Effector memory CD8-positive, alpha-beta T cell (primary cell): ENCODE data around the gene NSUN5.
"Not testable (repeated sequence)": the region's sequence is repeated elsewhere in the genome, so short reads cannot be mapped to it uniquely, and the experiment has no call there.

Experiments
- ATAC-seq: fragments of 150-1000 bp; cut with Tn5 transposase; replicated peaks from 2 replicates; pipeline ENCODE4 v1.10.0; 2021; ENCODE audit warnings: mild to moderate bottlenecking, moderate library complexity
- DNase-seq, 3 experiments: peaks; one replicate each; pipeline ENCODE4 v3.0.0; 2021
- H3K27ac Mint-ChIP-seq, 2 donors: one replicate each; pipeline ENCODE4 v1.8.0; 2022; ENCODE audit warnings: mild to moderate bottlenecking in 2 of 2, mixed read lengths in 2 of 2, moderate library complexity in 2 of 2
- H3K27me3 Mint-ChIP-seq, 2 donors: one replicate each; pipeline ENCODE4 v1.8.0; 2022; ENCODE audit warnings: mixed read lengths in 2 of 2
- H3K36me3 Mint-ChIP-seq: one replicate; pipeline ENCODE4 v1.8.0; 2022; ENCODE audit warnings: mild to moderate bottlenecking, moderate library complexity, mixed read lengths; ENCODE audit not compliant: insufficient read depth
- H3K4me1 Mint-ChIP-seq, 2 donors: one replicate each; pipeline ENCODE4 v1.8.0; 2022; ENCODE audit warnings: low read depth in 2 of 2, mixed read lengths in 2 of 2
- H3K4me3 Mint-ChIP-seq, 2 donors: one replicate each; pipeline ENCODE4 v1.8.0; 2022; ENCODE audit warnings: mild to moderate bottlenecking in 2 of 2, mixed read lengths in 2 of 2, moderate library complexity in 2 of 2
- H3K9me3 Mint-ChIP-seq, 2 donors: one replicate each; pipeline ENCODE4 v1.8.0; 2022; ENCODE audit warnings: mixed read lengths in 2 of 2

NSUN5 gene

DNA sequence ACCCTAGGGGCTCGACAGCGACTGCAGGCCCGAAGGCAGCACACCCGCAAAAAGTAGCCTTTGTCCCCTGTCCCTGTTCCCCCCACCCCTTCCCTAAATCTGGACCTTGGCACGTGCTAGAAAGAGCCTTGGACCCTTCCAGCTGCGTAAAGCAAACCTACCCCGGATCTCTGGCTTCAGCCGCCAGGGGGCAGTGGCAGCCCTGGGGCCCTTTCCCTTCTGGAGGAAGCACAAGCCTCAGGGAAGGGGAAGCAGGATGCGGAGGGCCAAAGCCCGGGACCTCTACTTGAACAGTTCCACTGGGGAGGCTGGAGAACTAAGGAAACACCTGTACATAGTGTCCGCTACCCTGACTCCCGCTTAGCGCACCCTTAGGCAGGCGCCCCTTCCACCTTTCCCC lies 7.5 kb downstream of the NSUN5 start:
- not testable (repeated sequence) for H3K9me3 Mint-ChIP-seq, H3K27me3 Mint-ChIP-seq, H3K4me3 Mint-ChIP-seq, H3K4me1 Mint-ChIP-seq, H3K27ac Mint-ChIP-seq, ATAC-seq, DNase-seq
- H3K36me3 Mint-ChIP-seq, result peaks cover 23% of the 10 kb centered on the region

- not testable (repeated sequence) for DNase-seq, H3K27me3 Mint-ChIP-seq, H3K27ac Mint-ChIP-seq, H3K4me1 Mint-ChIP-seq, ATAC-seq, H3K9me3 Mint-ChIP-seq, H3K4me3 Mint-ChIP-seq
- peaks cover 14% of the 10 kb centered on the region for H3K36me3 Mint-ChIP-seq
Observed at GRCh38 chr7:73299812-73300211, 8.8 kb downstream of the NSUN5 start.

GRCh38 chr7:73297706-73298105 lies 10.9 kb downstream of the NSUN5 start:
- DNase-seq, H3K27me3 Mint-ChIP-seq, H3K4me1 Mint-ChIP-seq, H3K36me3 Mint-ChIP-seq, H3K4me3 Mint-ChIP-seq, H3K27ac Mint-ChIP-seq, H3K9me3 Mint-ChIP-seq, ATAC-seq: not testable (repeated sequence)

DNA sequence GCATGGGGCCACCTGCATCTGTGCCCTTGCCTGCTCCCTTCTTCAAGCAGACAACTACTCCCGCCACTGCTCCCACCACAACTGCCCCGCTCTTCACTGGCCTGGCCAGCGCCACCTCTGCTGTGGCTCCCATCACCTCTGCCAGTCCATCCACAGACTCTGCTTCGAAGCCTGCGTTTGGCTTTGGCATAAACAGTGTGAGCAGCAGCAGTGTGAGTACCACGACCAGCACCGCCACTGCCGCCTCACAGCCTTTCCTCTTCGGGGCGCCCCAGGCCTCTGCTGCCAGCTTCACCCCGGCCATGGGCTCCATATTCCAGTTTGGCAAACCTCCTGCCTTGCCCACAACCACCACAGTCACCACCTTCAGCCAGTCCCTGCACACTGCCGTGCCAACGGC lies 11.4 kb downstream of the NSUN5 start:
- H3K36me3 Mint-ChIP-seq, H3K9me3 Mint-ChIP-seq, H3K27ac Mint-ChIP-seq, H3K27me3 Mint-ChIP-seq, H3K4me1 Mint-ChIP-seq, DNase-seq, H3K4me3 Mint-ChIP-seq: not testable (repeated sequence)
- ATAC-seq, result peak; percentile 49

GRCh38 chr7:73277210-73277609 lies 31.4 kb downstream of the NSUN5 start:
- not testable (repeated sequence) for H3K27ac Mint-ChIP-seq, DNase-seq, H3K27me3 Mint-ChIP-seq, H3K4me1 Mint-ChIP-seq, ATAC-seq, H3K36me3 Mint-ChIP-seq, H3K4me3 Mint-ChIP-seq, H3K9me3 Mint-ChIP-seq

DNA sequence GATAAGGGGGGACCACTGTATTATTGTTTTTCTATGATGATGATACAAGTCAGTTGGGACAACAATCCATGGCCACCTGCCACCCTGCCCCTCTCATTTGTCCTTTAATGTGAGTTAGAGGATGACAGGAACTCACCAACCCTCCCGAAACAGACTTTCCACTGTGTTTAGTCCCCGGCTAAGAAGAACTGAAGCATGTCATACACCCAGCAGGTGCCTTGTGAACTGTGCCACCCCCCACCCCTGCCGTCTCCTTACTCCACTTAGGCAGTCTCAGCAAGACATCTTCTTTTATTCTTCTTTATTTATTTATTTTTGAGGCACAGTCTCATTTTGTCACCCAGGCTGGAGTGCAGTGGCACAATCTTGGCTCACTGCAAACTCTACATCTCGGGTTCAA lies 40.8 kb downstream of the NSUN5 start:
- H3K36me3 Mint-ChIP-seq, H3K4me1 Mint-ChIP-seq, H3K27ac Mint-ChIP-seq, H3K27me3 Mint-ChIP-seq, DNase-seq, H3K9me3 Mint-ChIP-seq, ATAC-seq, H3K4me3 Mint-ChIP-seq: not testable (repeated sequence)

DNA sequence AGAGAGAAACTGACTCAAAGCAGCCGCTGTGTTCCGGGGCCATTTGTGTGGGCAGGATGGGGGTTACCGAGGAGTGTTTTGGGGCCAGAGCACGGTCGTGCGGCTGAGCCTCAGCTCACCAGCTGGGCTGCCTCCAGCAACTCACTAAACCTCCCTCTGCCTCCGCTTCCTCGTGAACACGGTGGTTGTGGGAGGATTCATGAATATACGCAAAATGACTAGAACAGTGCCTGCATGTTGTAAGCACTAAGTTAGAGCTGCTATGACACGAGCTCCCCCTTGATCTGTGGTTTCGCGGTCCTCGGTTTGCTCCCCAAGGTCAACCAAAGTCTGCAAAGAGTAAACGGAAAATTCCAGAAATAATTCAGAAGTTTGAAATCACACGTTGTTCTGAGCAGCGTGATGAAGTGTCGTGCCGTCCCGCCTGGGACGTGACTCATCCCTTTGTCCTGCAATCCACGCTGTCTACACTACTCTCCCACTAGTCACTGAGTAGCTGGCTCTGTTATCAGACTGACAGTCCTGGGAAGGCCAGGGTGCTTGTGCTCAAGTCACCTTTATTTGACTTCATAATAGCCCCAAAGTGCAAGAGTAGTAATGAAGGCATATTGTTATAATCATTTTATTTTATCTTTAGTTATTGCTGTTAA lies 41.8 kb downstream of the NSUN5 start:
- H3K4me1 Mint-ChIP-seq, H3K27ac Mint-ChIP-seq, H3K36me3 Mint-ChIP-seq, H3K4me3 Mint-ChIP-seq, H3K9me3 Mint-ChIP-seq, DNase-seq, H3K27me3 Mint-ChIP-seq: not testable (repeated sequence)
- peak; percentile 49 for ATAC-seq

- DNase-seq, H3K27ac Mint-ChIP-seq, H3K4me1 Mint-ChIP-seq, H3K27me3 Mint-ChIP-seq, H3K36me3 Mint-ChIP-seq, H3K4me3 Mint-ChIP-seq, H3K9me3 Mint-ChIP-seq: not testable (repeated sequence)
- ATAC-seq, result peak; percentile 40
Observed at GRCh38 chr7:73262416-73262815, 46.2 kb downstream of the NSUN5 start.
